Spleen (tissue), 7 donors: ENCODE results near the gene NEUROG3.

Experiments used
- CTCF ChIP-seq, 11 experiments: fragments of 200-600 bp in 7 of 11; fragments of 450-650 bp in 4 of 11; sonication (generic) in 4 of 11; IDR thresholded peaks in 8 of 11; conservative IDR thresholded peaks in 3 of 11; 1 replicate in 7 of 11; 2 replicates in 4 of 11; pipeline versions ENCODE4 v1.4.0 to v1.8.0; 2016 to 2021; ENCODE audit warnings: antibody characterized with exemption in 11 of 11, inconsistent platforms in 4 of 11, mild to moderate bottlenecking in 1 of 11
- POLR2A ChIP-seq, 3 donors: fragments of 450-650 bp; IDR thresholded peaks; one replicate each; pipeline ENCODE4 v1.5.1; 2017; ENCODE audit warnings: antibody characterized with exemption in 3 of 3, mild to moderate bottlenecking in 1 of 3
- donor health status: DM: no; HTN: no; CAD: no; lungs with moderate emphysema.
- donor health status: DM: no; HTN: no; CAD: no.
- donor health status: DM: no; HTN: no; CAD: no.

GRCh38 chr10:69569396-69569934, 3.8 kb downstream of the NEUROG3 start:
- TF ChIP-seq CTCF (IDR thresholded peaks at IDR 0.05 in 8 of 11, conservative IDR thresholded peaks at IDR 0.05 in 3 of 11) (no peak), POLR2A (IDR thresholded peaks at IDR 0.05) (no peak)
